BJ (cell line): Measurements from ENCODE around the gene HSDL2. TPM values are rescaled to one million over a fixed set of nuclear protein-coding genes. Genes with fewer than 3 reads are reported as not detected.

Source experiments
- CTCF ChIA-PET: fragments of 350-600 bp; formaldehyde crosslinking; extraction: SDS; loops from one replicate; lab custom pipeline; 2021; ENCODE audit warnings: antibody characterized with exemption, inconsistent platforms; lab: Yijun Ruan, JAX
- POLR2A ChIA-PET: fragments of 300-600 bp; sonication (Branson Sonifier 250); formaldehyde crosslinking; extraction: SDS; loops from one replicate; lab custom pipeline; 2021; ENCODE audit warnings: antibody characterized with exemption; lab: Charles Lee
- DNase-seq: peaks from one replicate; pipeline ENCODE4 v3.0.0-alpha.2; 2011; ENCODE audit warnings: low read depth
- H3K27me3 ChIP-seq: 2 replicates; pipeline ENCODE4 v1.6.0; 2011; ENCODE audit warnings: low read length; ENCODE audit not compliant: control insufficient read depth, insufficient read depth
- H3K36me3 ChIP-seq: 2 replicates; pipeline ENCODE4 v1.5.1; 2011; ENCODE audit warnings: low read length; ENCODE audit not compliant: control insufficient read depth, insufficient read depth
- H3K4me3 ChIP-seq: 2 replicates; pipeline ENCODE4 v1.5.1; 2011; ENCODE audit warnings: low read depth, mild to moderate bottlenecking, control low read depth, low read length
- polyA plus RNA-seq: library from polyadenylated mRNA; depleted of rRNA; stranded (reverse); fragments of >200 nt; gene quantifications from 2 replicates; pipeline ENCODE4 v1.2.3, GENCODE V29; 2011
- TF ChIP-seq, protein P1 (sequence below): IDR thresholded peaks from 2 replicates; pipeline ENCODE4 v1.5.1; 2011; ENCODE audit warnings: low read depth, mild to moderate bottlenecking, control low read depth, inconsistent platforms, low read length, moderate library complexity; ENCODE audit not compliant: insufficient read depth

The HSDL2 gene
- polyA plus RNA-seq, 1 experiment, result 15.2 TPM

DNA sequence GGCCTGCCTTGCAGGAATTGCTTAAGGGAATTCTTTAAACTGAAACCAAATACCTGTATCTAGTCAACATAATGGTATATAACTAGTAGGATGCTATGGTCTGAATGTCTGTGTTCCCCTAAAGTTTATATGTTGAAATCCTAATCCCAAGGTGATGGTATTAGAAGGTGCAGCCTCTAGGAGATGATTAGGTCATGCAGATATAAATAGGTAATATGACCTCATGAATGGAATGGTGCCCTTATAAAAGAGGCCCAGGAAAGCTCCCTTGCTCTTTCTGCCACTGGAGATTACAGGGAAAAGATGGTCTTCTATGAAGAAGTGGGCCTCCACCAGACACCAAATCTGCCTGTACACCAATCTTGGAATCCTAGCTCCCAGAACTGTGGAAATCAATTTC is 99.3 kb downstream of the HSDL2 start:
- H3K4me3 ChIP-seq, result no peak overlapping the region
- POLR2A ChIA-PET, result no interaction called here
- no peak for DNase-seq
- no peaks in the 10 kb centered on the region for H3K27me3 ChIP-seq
- H3K36me3 ChIP-seq, result no peaks in the 10 kb centered on the region; the same call in 1 of the 2 replicates
- TF ChIP-seq, protein P1, sequence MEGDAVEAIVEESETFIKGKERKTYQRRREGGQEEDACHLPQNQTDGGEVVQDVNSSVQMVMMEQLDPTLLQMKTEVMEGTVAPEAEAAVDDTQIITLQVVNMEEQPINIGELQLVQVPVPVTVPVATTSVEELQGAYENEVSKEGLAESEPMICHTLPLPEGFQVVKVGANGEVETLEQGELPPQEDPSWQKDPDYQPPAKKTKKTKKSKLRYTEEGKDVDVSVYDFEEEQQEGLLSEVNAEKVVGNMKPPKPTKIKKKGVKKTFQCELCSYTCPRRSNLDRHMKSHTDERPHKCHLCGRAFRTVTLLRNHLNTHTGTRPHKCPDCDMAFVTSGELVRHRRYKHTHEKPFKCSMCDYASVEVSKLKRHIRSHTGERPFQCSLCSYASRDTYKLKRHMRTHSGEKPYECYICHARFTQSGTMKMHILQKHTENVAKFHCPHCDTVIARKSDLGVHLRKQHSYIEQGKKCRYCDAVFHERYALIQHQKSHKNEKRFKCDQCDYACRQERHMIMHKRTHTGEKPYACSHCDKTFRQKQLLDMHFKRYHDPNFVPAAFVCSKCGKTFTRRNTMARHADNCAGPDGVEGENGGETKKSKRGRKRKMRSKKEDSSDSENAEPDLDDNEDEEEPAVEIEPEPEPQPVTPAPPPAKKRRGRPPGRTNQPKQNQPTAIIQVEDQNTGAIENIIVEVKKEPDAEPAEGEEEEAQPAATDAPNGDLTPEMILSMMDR, result no peak
- CTCF ChIA-PET, result interaction anchor here (0.7 kb wide), 1 partner anchor 185 kb away, joined by 3 read pairs; no protein-coding TSS in a partner anchor

DNA sequence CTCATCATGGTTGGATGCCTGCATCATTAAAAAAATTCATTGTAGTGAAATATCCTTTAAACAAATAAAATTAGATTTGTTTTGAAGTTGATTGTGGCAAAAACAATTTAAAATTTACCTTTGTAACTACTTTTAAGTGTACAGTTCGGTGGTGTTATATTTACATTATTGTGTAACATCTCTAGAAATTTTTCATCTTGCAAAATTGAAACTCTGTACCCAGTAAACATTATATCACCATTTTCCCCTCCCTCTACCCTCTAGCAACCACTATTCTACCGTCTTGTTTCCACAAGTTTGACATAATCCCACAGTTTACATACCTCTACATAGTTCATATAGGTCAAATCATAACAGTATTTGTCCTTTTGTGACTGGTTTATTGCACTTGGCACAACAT is 104.7 kb downstream of the HSDL2 start:
- no peak overlapping the region for H3K4me3 ChIP-seq
- H3K36me3 ChIP-seq, result no peaks in the 10 kb centered on the region
- ChIA-PET POLR2A (no interaction called here), CTCF (interaction anchor here (1.1 kb wide), 1 partner anchor 73 kb away, joined by 3 read pairs; no protein-coding TSS in a partner anchor)
- TF ChIP-seq, protein P1, result no peak
- H3K27me3 ChIP-seq, result no peaks in the 10 kb centered on the region
- no peak for DNase-seq

DNA sequence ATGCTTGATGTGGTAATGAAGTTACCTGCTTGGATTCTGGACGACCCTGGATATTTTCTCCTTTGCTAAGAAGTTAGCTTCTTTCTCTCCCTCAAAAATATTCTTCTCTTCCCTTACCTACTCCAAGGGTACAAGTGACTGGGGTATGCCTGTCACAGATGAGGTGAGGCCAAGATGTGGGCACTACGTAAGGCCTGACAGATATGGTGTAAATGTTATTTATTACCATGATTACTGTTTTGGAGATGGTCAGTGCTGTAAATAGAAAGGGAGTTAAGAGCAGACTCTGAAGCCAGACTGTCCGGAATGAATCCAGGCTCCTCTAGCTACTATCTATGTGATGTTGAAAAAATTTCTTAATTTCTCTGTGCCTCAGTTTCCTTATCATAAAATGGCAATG is 105.7 kb downstream of the HSDL2 start:
- TF ChIP-seq, protein P1, result no peak
- DNase-seq, result no peak
- H3K4me3 ChIP-seq, result no peak overlapping the region; the same call in 1 of the 2 replicates
- POLR2A ChIA-PET, result no interaction called here
- H3K36me3 ChIP-seq, result no peaks in the 10 kb centered on the region
- CTCF ChIA-PET, result interaction anchor here (0.8 to 1.1 kb wide), 2 partner anchors 9 to 18 kb away, joined by 3 read pairs; no protein-coding TSS in a partner anchor
- H3K27me3 ChIP-seq, result no peaks in the 10 kb centered on the region

DNA sequence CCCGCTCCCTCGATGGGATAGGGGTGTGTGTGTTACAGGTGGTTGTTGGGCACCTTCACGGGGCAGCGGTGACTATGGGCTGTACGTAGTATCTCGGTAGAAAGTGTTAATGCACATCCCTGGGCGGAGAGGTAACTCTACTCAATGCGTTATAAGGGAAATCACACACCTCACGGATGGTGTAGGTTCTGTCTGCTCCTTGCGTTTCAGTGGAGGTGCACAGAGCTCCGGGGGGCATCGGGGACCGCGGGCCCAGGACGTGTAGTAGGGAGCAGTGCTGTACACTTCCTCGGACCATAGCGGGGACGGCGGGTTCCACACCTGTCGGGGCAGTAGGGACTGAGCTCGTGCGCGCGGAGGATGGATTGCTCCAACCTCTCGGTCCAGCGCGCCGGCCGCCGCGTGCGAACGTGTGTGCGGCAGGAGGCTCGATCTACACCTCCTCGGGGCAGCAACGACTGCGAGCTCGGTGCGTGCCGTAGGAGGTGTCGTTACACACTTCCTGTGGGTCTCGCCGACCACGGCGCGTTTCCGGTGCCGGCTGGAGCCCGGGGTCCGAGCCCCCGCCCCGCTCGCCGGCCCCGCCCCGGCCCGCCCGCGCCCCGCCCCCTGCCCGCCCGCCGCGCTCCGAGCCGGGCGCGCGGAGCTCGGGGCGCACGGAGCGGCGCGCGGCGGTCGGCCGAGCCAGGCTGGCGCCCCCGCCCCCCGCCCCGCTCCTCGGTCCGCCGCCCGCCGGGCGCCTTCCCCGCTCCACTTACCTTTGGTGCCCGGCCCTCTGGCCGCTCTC is 106.5 kb downstream of the HSDL2 start, which contains the start of gene KIAA1958:
Gene KIAA1958, plus strand, starts transcription at position 607 of the 787 bp plus-strand sequence. CDS start 87,254 bp downstream, outside the sequence.
- H3K36me3 ChIP-seq, result no peaks in the 10 kb centered on the region
- TF ChIP-seq, protein P1, result no peak
- peak within 1 kb of the TSS; percentile 93 for H3K4me3 ChIP-seq
- H3K27me3 ChIP-seq, result no peaks in the 10 kb centered on the region
- POLR2A ChIA-PET, result interaction anchor here (0.5 kb wide), 1 partner anchor 22 kb away, joined by 3 read pairs; no protein-coding TSS in a partner anchor
- CTCF ChIA-PET, result interaction anchor here (0.8 to 1.2 kb wide), 5 partner anchors 9 to 219 kb away, joined by 3 to 7 read pairs (median 3); no protein-coding TSS in a partner anchor
- DNase-seq, result no peak

DNA sequence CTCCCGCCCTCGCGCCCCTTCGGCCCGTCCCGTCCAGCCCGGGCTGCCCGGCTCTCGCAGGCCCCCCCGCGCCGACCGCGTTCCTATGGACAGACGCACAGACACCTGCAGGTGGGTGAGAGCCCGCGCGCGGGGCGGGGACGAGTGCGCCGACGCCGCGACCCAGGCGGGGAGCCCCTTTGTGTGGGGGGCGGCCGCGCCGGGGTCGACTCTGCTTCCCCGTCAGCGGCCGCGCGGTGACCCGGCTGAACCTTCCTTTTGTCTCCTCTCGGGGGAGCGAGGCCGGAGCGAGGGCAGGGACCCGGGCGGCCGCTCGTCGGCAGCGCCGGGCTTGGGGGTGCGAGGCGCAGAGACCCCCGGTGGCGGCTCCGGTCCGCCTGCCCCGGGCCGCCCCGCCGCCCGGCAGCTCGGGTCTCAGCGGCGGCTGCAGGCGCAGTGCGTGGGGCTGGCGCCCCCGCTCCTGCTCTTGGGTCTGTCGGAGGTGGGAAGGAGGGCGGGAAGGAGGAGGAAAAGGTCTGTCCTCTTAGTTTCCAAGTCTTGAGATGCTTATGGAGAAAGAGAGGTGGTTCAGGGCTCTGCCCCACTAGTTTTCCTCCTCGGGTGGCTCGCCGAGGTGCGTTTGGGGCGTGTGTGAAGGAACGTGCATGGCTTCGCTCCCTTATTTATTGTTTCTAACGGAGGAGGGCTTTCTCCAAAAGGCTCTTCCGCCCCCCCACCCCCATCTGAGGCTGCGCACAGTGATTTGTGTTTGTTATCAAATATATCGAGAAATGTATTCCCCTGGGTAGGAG is 107.3 kb downstream of the HSDL2 start:
- peak overlapping the region; percentile 93 for H3K4me3 ChIP-seq
- POLR2A ChIA-PET, result interaction anchor here (0.5 kb wide), 1 partner anchor 21 kb away, joined by 3 read pairs; no protein-coding TSS in a partner anchor
- TF ChIP-seq, protein P1, result no peak
- no peaks in the 10 kb centered on the region for H3K27me3 ChIP-seq
- no peaks in the 10 kb centered on the region for H3K36me3 ChIP-seq
- DNase-seq, result no peak
- CTCF ChIA-PET, result interaction anchor here (0.8 to 1.2 kb wide), 4 partner anchors 10 to 218 kb away, joined by 3 to 7 read pairs (median 3); no protein-coding TSS in a partner anchor
